Activated T-cell treated with anti-CD3 and anti-CD28 coated beads, Interleukin-2, amount 50 U/mL, for 24 hours (primary cell): ENCODE results near the gene NFATC1.

Source experiments
- DNase-seq: peaks from one replicate; pipeline ENCODE4 v3.0.0-alpha.2; 2020
- H3K27ac Mint-ChIP-seq: 2 replicates; pipeline ENCODE4 v1.8.0; 2020; ENCODE audit warnings: mild to moderate bottlenecking, mixed read lengths
- H3K27me3 Mint-ChIP-seq: 2 replicates; pipeline ENCODE4 v1.8.0; 2020; ENCODE audit warnings: mixed read lengths
- H3K36me3 Mint-ChIP-seq: 2 replicates; pipeline ENCODE4 v1.8.0; 2020; ENCODE audit warnings: low read depth, mixed read lengths
- H3K4me1 Mint-ChIP-seq: 2 replicates; pipeline ENCODE4 v1.8.0; 2020; ENCODE audit warnings: low read depth, mixed read lengths
- H3K4me3 Mint-ChIP-seq: 2 replicates; pipeline ENCODE4 v1.8.0; 2020; ENCODE audit warnings: mild to moderate bottlenecking, moderate library complexity, mixed read lengths
- H3K9me3 Mint-ChIP-seq: 2 replicates; pipeline ENCODE4 v1.8.0; 2020; ENCODE audit warnings: mixed read lengths

The NFATC1 gene

GRCh38 chr18:79424880-79425568 lies 29.3 kb downstream of the NFATC1 start:
- H3K4me1 Mint-ChIP-seq, result peaks cover 46% of the 10 kb centered on the region
- H3K9me3 Mint-ChIP-seq, result no peaks in the 10 kb centered on the region
- H3K27me3 Mint-ChIP-seq, result no peaks in the 10 kb centered on the region
- no peak overlapping the region for H3K4me3 Mint-ChIP-seq
- H3K36me3 Mint-ChIP-seq, result peaks cover 82% of the 10 kb centered on the region
- H3K27ac Mint-ChIP-seq, result peak overlapping the region; percentile 79
- DNase-seq, result no peak

- Mint-ChIP-seq H3K27me3 (no peaks in the 10 kb centered on the region), H3K9me3 (no peaks in the 10 kb centered on the region), H3K36me3 (peaks cover 82% of the 10 kb centered on the region), H3K4me1 (peaks cover 44% of the 10 kb centered on the region), H3K27ac (peak overlapping the region; percentile 79), H3K4me3 (no peak overlapping the region)
- DNase-seq, result no peak
These were observed 29.8 kb downstream of the NFATC1 start for GRCh38 chr18:79425569-79425886.

GRCh38 chr18:79426376-79427300 lies 30.9 kb downstream of the NFATC1 start:
- no peaks in the 10 kb centered on the region for H3K9me3 Mint-ChIP-seq
- no peak for DNase-seq
- peaks cover 45% of the 10 kb centered on the region for H3K4me1 Mint-ChIP-seq
- H3K36me3 Mint-ChIP-seq, result peaks cover 79% of the 10 kb centered on the region
- H3K27me3 Mint-ChIP-seq, result no peaks in the 10 kb centered on the region
- H3K4me3 Mint-ChIP-seq, result no peak overlapping the region
- H3K27ac Mint-ChIP-seq, result no peak overlapping the region

- H3K36me3 Mint-ChIP-seq, result peaks cover 80% of the 10 kb centered on the region
- H3K4me1 Mint-ChIP-seq, result peaks cover 42% of the 10 kb centered on the region
- no peak for DNase-seq
- H3K4me3 Mint-ChIP-seq, result no peak overlapping the region
- H3K27me3 Mint-ChIP-seq, result no peaks in the 10 kb centered on the region
- peak overlapping the region; percentile 52 for H3K27ac Mint-ChIP-seq
- H3K9me3 Mint-ChIP-seq, result no peaks in the 10 kb centered on the region
These were observed 31.9 kb downstream of the NFATC1 start for GRCh38 chr18:79427368-79428225.

GRCh38 chr18:79428287-79428686 lies 32.6 kb downstream of the NFATC1 start:
- no peak for DNase-seq
- Mint-ChIP-seq H3K27ac (peak overlapping the region; percentile 52), H3K4me3 (no peak overlapping the region), H3K36me3 (peaks cover 80% of the 10 kb centered on the region), H3K27me3 (no peaks in the 10 kb centered on the region), H3K9me3 (no peaks in the 10 kb centered on the region), H3K4me1 (peaks cover 48% of the 10 kb centered on the region)

GRCh38 chr18:79429381-79429780 lies 33.7 kb downstream of the NFATC1 start:
- Mint-ChIP-seq H3K27me3 (no peaks in the 10 kb centered on the region), H3K36me3 (peaks cover 84% of the 10 kb centered on the region), H3K9me3 (no peaks in the 10 kb centered on the region), H3K4me3 (no peak overlapping the region), H3K4me1 (peaks cover 49% of the 10 kb centered on the region), H3K27ac (peak overlapping the region; percentile 67)
- DNase-seq, result no peak

- Mint-ChIP-seq H3K36me3 (peaks cover 84% of the 10 kb centered on the region), H3K9me3 (no peaks in the 10 kb centered on the region), H3K27ac (peak overlapping the region; percentile 67), H3K4me3 (no peak overlapping the region), H3K4me1 (peaks cover 48% of the 10 kb centered on the region), H3K27me3 (no peaks in the 10 kb centered on the region)
- no peak for DNase-seq
These were observed 34.1 kb downstream of the NFATC1 start for GRCh38 chr18:79429785-79430281.

- Mint-ChIP-seq H3K9me3 (no peaks in the 10 kb centered on the region), H3K27ac (peak overlapping the region; percentile 84), H3K36me3 (peaks cover 85% of the 10 kb centered on the region), H3K4me1 (peaks cover 56% of the 10 kb centered on the region), H3K4me3 (no peak overlapping the region), H3K27me3 (no peaks in the 10 kb centered on the region)
- no peak for DNase-seq
These were observed 36.8 kb downstream of the NFATC1 start for GRCh38 chr18:79432376-79433120.

- Mint-ChIP-seq H3K36me3 (peaks cover 89% of the 10 kb centered on the region), H3K27me3 (no peaks in the 10 kb centered on the region), H3K4me1 (peaks cover 60% of the 10 kb centered on the region), H3K27ac (no peak overlapping the region), H3K4me3 (no peak overlapping the region), H3K9me3 (no peaks in the 10 kb centered on the region)
- DNase-seq, result no peak
These were observed 37.7 kb downstream of the NFATC1 start for GRCh38 chr18:79433431-79433830.

GRCh38 chr18:79434607-79435401 lies 39.1 kb downstream of the NFATC1 start:
- H3K9me3 Mint-ChIP-seq, result no peaks in the 10 kb centered on the region
- no peak overlapping the region for H3K4me3 Mint-ChIP-seq
- no peaks in the 10 kb centered on the region for H3K27me3 Mint-ChIP-seq
- H3K36me3 Mint-ChIP-seq, result peaks cover 90% of the 10 kb centered on the region
- peak overlapping the region; percentile 71 for H3K27ac Mint-ChIP-seq
- H3K4me1 Mint-ChIP-seq, result peaks cover 64% of the 10 kb centered on the region
- no peak for DNase-seq

GRCh38 chr18:79436556-79437275 lies 41.0 kb downstream of the NFATC1 start:
- peaks cover 75% of the 10 kb centered on the region for H3K4me1 Mint-ChIP-seq
- H3K36me3 Mint-ChIP-seq, result peaks cover 93% of the 10 kb centered on the region
- H3K4me3 Mint-ChIP-seq, result no peak overlapping the region
- no peak overlapping the region for H3K27ac Mint-ChIP-seq
- no peaks in the 10 kb centered on the region for H3K9me3 Mint-ChIP-seq
- H3K27me3 Mint-ChIP-seq, result no peaks in the 10 kb centered on the region
- DNase-seq, result no peak

- H3K4me3 Mint-ChIP-seq, result no peak overlapping the region
- no peaks in the 10 kb centered on the region for H3K9me3 Mint-ChIP-seq
- H3K27ac Mint-ChIP-seq, result peak overlapping the region; percentile 81
- H3K27me3 Mint-ChIP-seq, result no peaks in the 10 kb centered on the region
- DNase-seq, result no peak
- H3K4me1 Mint-ChIP-seq, result peaks cover 70% of the 10 kb centered on the region
- peaks cover 93% of the 10 kb centered on the region for H3K36me3 Mint-ChIP-seq
These were observed 42.6 kb downstream of the NFATC1 start for GRCh38 chr18:79438089-79438897.
